ENCODE measurements around the gene TTLL5. TPM values are rescaled to one million over a fixed set of nuclear protein-coding genes. Genes with fewer than 3 reads are reported as not detected.

TTLL5 gene
- total RNA-seq, 4 donors from 2014 or later, result 32.4 to 183 (median 40.6) TPM

GRCh38 chr14:75720842-75721498, 59.9 kb downstream of the TTLL5 start:
- Histone ChIP-seq H3K9me3 (no peaks in the 10 kb centered on the region), H3K4me1 (no peaks in the 10 kb centered on the region), H3K27ac (peak overlapping the region; percentile 59), H3K36me3 (no peaks in the 10 kb centered on the region), H3K4me3 (no peak overlapping the region), H3K27me3 (no peaks in the 10 kb centered on the region)
- TF ChIP-seq CTCF (IDR thresholded peaks at IDR 0.05) (no peak), POLR2A (IDR thresholded peaks at IDR 0.05) (no peak)
- intact Hi-C loops (cut with DNase I; ENCODE audit: low total_unique reads), result no loop called here
- peak; percentile 59 to 69 for DNase-seq

- Histone ChIP-seq H3K27ac (peak overlapping the region in 1 of 2 donors; percentile 73), H3K4me3 (no peak overlapping the region), H3K9me3 (no peaks in the 10 kb centered on the region), H3K4me1 (no peaks in the 10 kb centered on the region), H3K27me3 (no peaks in the 10 kb centered on the region), H3K36me3 (no peaks in the 10 kb centered on the region)
- TF ChIP-seq CTCF (IDR thresholded peaks at IDR 0.05) (no peak), POLR2A (IDR thresholded peaks at IDR 0.05) (no peak)
- no peak for DNase-seq
- intact Hi-C loops (cut with DNase I; ENCODE audit: low total_unique reads), result no loop called here
These were observed 62.7 kb downstream of the TTLL5 start for GRCh38 chr14:75723716-75724115.

GRCh38 chr14:75724414-75725204, 63.6 kb downstream of the TTLL5 start:
- intact Hi-C loops (cut with DNase I; ENCODE audit: low total_unique reads), result no loop called here
- TF ChIP-seq POLR2A (IDR thresholded peaks at IDR 0.05), result no peak
- no peak for TF ChIP-seq CTCF (IDR thresholded peaks at IDR 0.05)
- no peak overlapping the region for H3K4me3 ChIP-seq
- H3K36me3 ChIP-seq, result no peaks in the 10 kb centered on the region
- H3K9me3 ChIP-seq, result no peaks in the 10 kb centered on the region
- H3K27me3 ChIP-seq, result no peaks in the 10 kb centered on the region
- DNase-seq, result no peak
- peak overlapping the region; percentile 19 to 73 for H3K27ac ChIP-seq
- H3K4me1 ChIP-seq, result no peaks in the 10 kb centered on the region

GRCh38 chr14:75725481-75725880, 64.4 kb downstream of the TTLL5 start:
- no peak for DNase-seq
- peak overlapping the region in 1 of 2 donors; percentile 73 for H3K27ac ChIP-seq
- intact Hi-C loops (cut with DNase I; ENCODE audit: low total_unique reads), result no loop called here

More at GRCh38 chr14:75725481-75725880, 64.4 kb downstream of the TTLL5 start:
- no peak overlapping the region for H3K4me3 ChIP-seq
- no peaks in the 10 kb centered on the region for H3K27me3 ChIP-seq
- H3K9me3 ChIP-seq, result no peaks in the 10 kb centered on the region
- TF ChIP-seq CTCF (IDR thresholded peaks at IDR 0.05), result no peak
- no peak for TF ChIP-seq POLR2A (IDR thresholded peaks at IDR 0.05)
- no peaks in the 10 kb centered on the region for H3K36me3 ChIP-seq
- H3K4me1 ChIP-seq, result no peaks in the 10 kb centered on the region
